ENCODE results near the gene GATM. TPM values are rescaled to one million over a fixed set of nuclear protein-coding genes. Genes with fewer than 3 reads are reported as not detected.

Gene GATM
- total and polyA plus RNA-seq, 2 of the 8 experiments (the other 6 are each of a cell fraction or from before 2014, with no cell fraction given): 10.2 to 15.1 TPM

- WGBS, 2 experiments (ENCODE audit: extremely low coverage in 1 of 2, insufficient coverage in 1 of 2, insufficient read length in 1 of 2, insufficient replicate concordance in 2 of 2, low coverage in 1 of 2, low lambda C conversion rate in 2 of 2, missing lambda C conversion rate in 1 of 2): 86% methylated on average over 2 of the region's 2 CpGs; no CpG with 5 or more reads in 1 of the 2 experiments
- no peak overlapping the region for H3K4me3 ChIP-seq (ENCODE audit: extremely low read depth in 1 of 4, insufficient read depth in 2 of 4, low read depth in 3 of 4, low read length in 4 of 4)
- peaks cover 0 to 2% of the 10 kb centered on the region in 2 experiments for H4K20me1 ChIP-seq (replicated peaks in 1 of 2; ENCODE audit: control insufficient read depth in 1 of 2, insufficient read depth in 2 of 2, low read length in 2 of 2)
- no peak overlapping the region for H4K5ac ChIP-seq (ENCODE audit: insufficient read length, low read depth, low read length)
- ChIA-PET POLR2A (ENCODE audit: partially characterized antibody) (no interaction called here), CTCF (ENCODE audit: partially characterized antibody) (no interaction called here)
- no peak overlapping the region for H2BK12ac ChIP-seq (ENCODE audit: low read depth, low read length)
- H3K56ac ChIP-seq (replicated peaks; ENCODE audit: insufficient read length, low read depth, low read length): no peak overlapping the region
- H3K36me3 ChIP-seq (ENCODE audit: control insufficient read depth in 2 of 4, insufficient read depth in 4 of 4, low read length in 3 of 4): no peaks in the 10 kb centered on the region
- no peak overlapping the region for H4K91ac ChIP-seq (replicated peaks; ENCODE audit: insufficient read length, low read length)
- H2BK120ac ChIP-seq (replicated peaks; ENCODE audit: low read depth, low read length): no peak overlapping the region
- H2BK5ac ChIP-seq (ENCODE audit: low read depth, low read length): no peak overlapping the region
- H3K23ac ChIP-seq (ENCODE audit: insufficient read length): no peak overlapping the region
- H2AFZ ChIP-seq (ENCODE audit: low read length): no peak overlapping the region
- H2BK15ac ChIP-seq (ENCODE audit: low read length): no peak overlapping the region
- peaks cover 11% of the 10 kb centered on the region for H3K23me2 ChIP-seq (ENCODE audit: low read depth, low read length)
- no peaks in the 10 kb centered on the region for H3K79me2 ChIP-seq (ENCODE audit: control insufficient read depth in 1 of 2, insufficient read depth in 2 of 2, low read length in 2 of 2)
- DNase-seq (ENCODE audit: low read depth in 1 of 2, low spot score in 2 of 2) (no peak), FAIRE-seq (no peak)
- H3K18ac ChIP-seq (ENCODE audit: extremely low read depth, low read length): no peak overlapping the region
- no peak overlapping the region for H2AK5ac ChIP-seq (ENCODE audit: low read depth, low read length)
- H4K8ac ChIP-seq (ENCODE audit: extremely low read depth, insufficient read depth, low read length): no peak overlapping the region
- no peaks in the 10 kb centered on the region for H3K9me3 ChIP-seq (ENCODE audit: insufficient read depth in 2 of 2, low read depth in 1 of 2, low read length in 1 of 2)
- no peaks in the 10 kb centered on the region for H3K79me1 ChIP-seq (ENCODE audit: low read depth, low read length)
- no peak overlapping the region for H3K4ac ChIP-seq (replicated peaks; ENCODE audit: insufficient read length, low read depth, low read length)
- H3K14ac ChIP-seq (ENCODE audit: insufficient read length): no peak overlapping the region
- no peak overlapping the region for H3K9ac ChIP-seq (replicated peaks in 1 of 4; ENCODE audit: extremely low read depth in 1 of 4, low read depth in 3 of 4, low read length in 3 of 4)
- H3K27me3 ChIP-seq (replicated peaks in 1 of 4; ENCODE audit: control insufficient read depth in 3 of 4, extremely low read depth in 1 of 4, insufficient read depth in 3 of 4, low read length in 3 of 4): peaks cover 10 to 34% (median 29%) of the 10 kb centered on the region in 4 experiments
- peaks cover 0 to 5% (median 2%) of the 10 kb centered on the region in 4 experiments; a peak in 4 of 7 replicates for H3K4me1 ChIP-seq (replicated peaks in 1 of 4; ENCODE audit: control insufficient read depth in 3 of 4, insufficient read depth in 4 of 4, low read length in 3 of 4)
- H3K4me2 ChIP-seq (ENCODE audit: insufficient read depth in 1 of 2, low read depth in 2 of 2, low read length in 2 of 2): no peak overlapping the region
- no peak overlapping the region for H2BK20ac ChIP-seq (ENCODE audit: low read length)
- no peak overlapping the region for H3K27ac ChIP-seq (ENCODE audit: low read depth, low read length)
- TF ChIP-seq SIRT6 (IDR thresholded peaks at IDR 0.05; ENCODE audit: low read length) (no peak), POLR2AphosphoS5 (IDR thresholded peaks at IDR 0.05; ENCODE audit: low read depth, low read length) (no peak), GABPA (IDR thresholded peaks at IDR 0.05; ENCODE audit: borderline replicate concordance, insufficient read depth, low read length) (no peak), SIN3A (conservative IDR thresholded peaks at IDR 0.05 in 1 of 2, IDR thresholded peaks at IDR 0.05 in 1 of 2; ENCODE audit: low read depth in 1 of 2, low read length in 2 of 2) (no peak), TEAD4 (IDR thresholded peaks at IDR 0.05; ENCODE audit: low read depth, low read length) (no peak), TCF12 (IDR thresholded peaks at IDR 0.05; ENCODE audit: low read depth, low read length) (no peak), KDM4A (IDR thresholded peaks at IDR 0.05; ENCODE audit: low read depth, low read length, severe bottlenecking) (no peak), EGR1 (IDR thresholded peaks at IDR 0.05; ENCODE audit: borderline replicate concordance, low read depth, low read length) (no peak), GTF2F1 (IDR thresholded peaks at IDR 0.05; ENCODE audit: borderline replicate concordance, low read depth, low read length) (no peak), FOSL1 (IDR thresholded peaks at IDR 0.05; ENCODE audit: insufficient read depth, low read depth, low read length) (no peak), NRF1 (IDR thresholded peaks at IDR 0.05; ENCODE audit: low read depth, low read length) (no peak)
- TF ChIP-seq, protein P1, sequence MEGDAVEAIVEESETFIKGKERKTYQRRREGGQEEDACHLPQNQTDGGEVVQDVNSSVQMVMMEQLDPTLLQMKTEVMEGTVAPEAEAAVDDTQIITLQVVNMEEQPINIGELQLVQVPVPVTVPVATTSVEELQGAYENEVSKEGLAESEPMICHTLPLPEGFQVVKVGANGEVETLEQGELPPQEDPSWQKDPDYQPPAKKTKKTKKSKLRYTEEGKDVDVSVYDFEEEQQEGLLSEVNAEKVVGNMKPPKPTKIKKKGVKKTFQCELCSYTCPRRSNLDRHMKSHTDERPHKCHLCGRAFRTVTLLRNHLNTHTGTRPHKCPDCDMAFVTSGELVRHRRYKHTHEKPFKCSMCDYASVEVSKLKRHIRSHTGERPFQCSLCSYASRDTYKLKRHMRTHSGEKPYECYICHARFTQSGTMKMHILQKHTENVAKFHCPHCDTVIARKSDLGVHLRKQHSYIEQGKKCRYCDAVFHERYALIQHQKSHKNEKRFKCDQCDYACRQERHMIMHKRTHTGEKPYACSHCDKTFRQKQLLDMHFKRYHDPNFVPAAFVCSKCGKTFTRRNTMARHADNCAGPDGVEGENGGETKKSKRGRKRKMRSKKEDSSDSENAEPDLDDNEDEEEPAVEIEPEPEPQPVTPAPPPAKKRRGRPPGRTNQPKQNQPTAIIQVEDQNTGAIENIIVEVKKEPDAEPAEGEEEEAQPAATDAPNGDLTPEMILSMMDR (IDR thresholded peaks at IDR 0.05; ENCODE audit: control extremely low read depth in 1 of 3, insufficient read depth in 1 of 3, low read depth in 1 of 3, low read length in 3 of 3): no peak
Measured at GRCh38 chr15:45373976-45374375, 4.4 kb downstream of the GATM start.

Measured in H1 (cell line).